Retinal pigment epithelial cell (primary cell): ENCODE results near the gene ARHGEF9.

ENCODE experiments used
- DNase-seq: peaks from one replicate; pipeline ENCODE4 v3.0.0-alpha.2; 2010; ENCODE audit warnings: low read depth
- H3K4me3 ChIP-seq: 2 replicates; pipeline ENCODE4 v1.5.1; 2011; ENCODE audit warnings: mild to moderate bottlenecking, low read length, control low read depth, moderate library complexity
- TF ChIP-seq, protein P1 (sequence below): conservative IDR thresholded peaks from 2 replicates; pipeline ENCODE4 v1.5.1; 2011; ENCODE audit warnings: low read depth, low read length, control low read depth, inconsistent platforms

Gene ARHGEF9

DNA sequence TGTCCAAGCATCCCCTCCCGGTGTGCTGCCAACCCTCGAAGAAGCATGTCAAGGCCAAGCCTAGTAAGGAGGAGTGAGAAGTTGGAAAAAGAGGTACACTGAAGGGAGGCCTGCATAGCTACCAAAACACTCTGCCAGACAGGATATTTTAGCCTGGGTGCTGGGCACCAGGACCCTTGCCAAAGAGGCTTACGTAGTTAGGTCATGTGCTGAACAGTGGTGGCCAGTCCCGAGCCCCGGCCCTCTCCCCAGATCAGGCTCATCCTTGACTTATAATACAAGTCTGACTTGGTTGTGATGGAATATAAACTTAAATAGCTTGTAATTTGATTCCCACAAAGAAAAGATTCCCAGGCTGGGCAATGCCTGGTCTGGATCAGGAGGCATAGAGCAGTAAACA, 149.3 kb downstream of the ARHGEF9 start:
- no peak for DNase-seq
- TF ChIP-seq, protein P1, sequence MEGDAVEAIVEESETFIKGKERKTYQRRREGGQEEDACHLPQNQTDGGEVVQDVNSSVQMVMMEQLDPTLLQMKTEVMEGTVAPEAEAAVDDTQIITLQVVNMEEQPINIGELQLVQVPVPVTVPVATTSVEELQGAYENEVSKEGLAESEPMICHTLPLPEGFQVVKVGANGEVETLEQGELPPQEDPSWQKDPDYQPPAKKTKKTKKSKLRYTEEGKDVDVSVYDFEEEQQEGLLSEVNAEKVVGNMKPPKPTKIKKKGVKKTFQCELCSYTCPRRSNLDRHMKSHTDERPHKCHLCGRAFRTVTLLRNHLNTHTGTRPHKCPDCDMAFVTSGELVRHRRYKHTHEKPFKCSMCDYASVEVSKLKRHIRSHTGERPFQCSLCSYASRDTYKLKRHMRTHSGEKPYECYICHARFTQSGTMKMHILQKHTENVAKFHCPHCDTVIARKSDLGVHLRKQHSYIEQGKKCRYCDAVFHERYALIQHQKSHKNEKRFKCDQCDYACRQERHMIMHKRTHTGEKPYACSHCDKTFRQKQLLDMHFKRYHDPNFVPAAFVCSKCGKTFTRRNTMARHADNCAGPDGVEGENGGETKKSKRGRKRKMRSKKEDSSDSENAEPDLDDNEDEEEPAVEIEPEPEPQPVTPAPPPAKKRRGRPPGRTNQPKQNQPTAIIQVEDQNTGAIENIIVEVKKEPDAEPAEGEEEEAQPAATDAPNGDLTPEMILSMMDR, result no peak
- no peak overlapping the region for H3K4me3 ChIP-seq

DNA sequence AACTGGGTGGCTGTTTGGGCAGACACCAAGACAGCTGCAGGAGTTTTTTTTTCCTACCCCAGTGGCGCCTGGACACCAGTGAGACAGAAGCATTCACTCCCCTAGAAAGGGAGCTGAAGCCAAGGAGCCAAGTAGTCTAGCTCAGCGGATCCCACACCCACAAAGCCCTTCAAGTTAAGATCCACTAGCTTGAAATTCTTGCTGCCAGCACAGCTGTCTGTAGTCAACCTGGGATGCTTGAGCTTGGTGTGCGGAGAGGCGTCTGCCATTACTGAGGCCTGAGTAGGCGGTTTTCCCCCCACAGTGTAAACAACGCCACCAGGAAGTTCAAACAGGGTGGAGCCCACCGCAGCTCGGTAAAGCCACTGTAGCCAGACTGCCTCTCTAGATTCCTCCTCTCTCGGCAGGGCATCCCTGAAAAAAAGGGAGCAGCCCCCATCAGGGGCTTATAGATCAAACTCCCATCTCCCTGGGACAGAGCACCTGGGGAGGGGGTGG, 171.4 kb downstream of the ARHGEF9 start:
- no peak overlapping the region for H3K4me3 ChIP-seq
- DNase-seq, result no peak
- TF ChIP-seq, protein P1, result no peak

DNA sequence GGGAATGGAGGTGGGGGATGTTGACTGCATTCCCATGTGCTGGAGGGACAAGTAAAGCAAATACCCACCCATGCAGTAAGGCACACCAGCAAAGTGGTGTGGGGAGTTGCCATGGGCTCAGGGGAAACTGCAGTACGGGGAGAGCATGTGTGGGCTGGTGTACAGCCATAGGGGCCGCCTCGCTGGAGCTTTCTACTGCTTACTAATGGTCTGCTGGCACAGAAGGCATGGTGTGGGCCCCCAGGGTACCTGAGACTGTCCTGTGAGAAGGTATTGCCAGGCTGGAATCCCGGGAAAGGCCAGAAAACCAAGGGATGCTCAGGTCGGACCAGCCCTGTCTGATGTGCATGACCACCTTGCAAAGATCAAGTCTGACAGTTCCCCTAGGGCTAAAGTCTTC, 199.1 kb downstream of the ARHGEF9 start:
- no peak for DNase-seq

More for the DNA sequence above, 199.1 kb downstream of the ARHGEF9 start:
- no peak overlapping the region for H3K4me3 ChIP-seq
- TF ChIP-seq, protein P1, result no peak
